Astrocyte of the cerebellum (primary cell): ENCODE data around the gene PCDHGA11.
"Not testable (repeated sequence)": the region's sequence is repeated elsewhere in the genome, so short reads cannot be mapped to it uniquely, and the experiment has no call there.

ENCODE experiments used
- DNase-seq: peaks from one replicate; pipeline ENCODE4 v3.0.0-alpha.2; 2011; ENCODE audit warnings: low read depth
- H3K4me3 ChIP-seq: 2 replicates; pipeline ENCODE4 v1.5.1; 2011; ENCODE audit warnings: mild to moderate bottlenecking, low read depth, low read length, moderate library complexity
- CTCF ChIP-seq: IDR thresholded peaks from 2 replicates; pipeline ENCODE4 v1.5.1; 2012; ENCODE audit warnings: low read length, low read depth, moderate library complexity, mild to moderate bottlenecking; ENCODE audit errors: missing control alignments
- in situ Hi-C: cut with HindIII; loops from 2 replicates; pipeline ENCODE4 v1.10.0; 2017; ENCODE audit warnings: low sequenced_read_pairs

Gene PCDHGA11

GRCh38 chr5:141383345-141383744 is 37.5 kb upstream of the PCDHGA11 start:
- in situ Hi-C loops = no loop called here
- H3K4me3 ChIP-seq = peak overlapping the region; percentile 43
- no peak for DNase-seq
- no peak for TF ChIP-seq CTCF

- no peak overlapping the region for H3K4me3 ChIP-seq
- DNase-seq = no peak
- in situ Hi-C loops = loop anchor here (5.0 kb wide), 1 partner anchor 47 kb away; the partner anchor contains the start of gene PCDHGA2
- no peak for TF ChIP-seq CTCF
Measured at GRCh38 chr5:141384471-141385267, 36.2 kb upstream of the PCDHGA11 start.

DNA sequence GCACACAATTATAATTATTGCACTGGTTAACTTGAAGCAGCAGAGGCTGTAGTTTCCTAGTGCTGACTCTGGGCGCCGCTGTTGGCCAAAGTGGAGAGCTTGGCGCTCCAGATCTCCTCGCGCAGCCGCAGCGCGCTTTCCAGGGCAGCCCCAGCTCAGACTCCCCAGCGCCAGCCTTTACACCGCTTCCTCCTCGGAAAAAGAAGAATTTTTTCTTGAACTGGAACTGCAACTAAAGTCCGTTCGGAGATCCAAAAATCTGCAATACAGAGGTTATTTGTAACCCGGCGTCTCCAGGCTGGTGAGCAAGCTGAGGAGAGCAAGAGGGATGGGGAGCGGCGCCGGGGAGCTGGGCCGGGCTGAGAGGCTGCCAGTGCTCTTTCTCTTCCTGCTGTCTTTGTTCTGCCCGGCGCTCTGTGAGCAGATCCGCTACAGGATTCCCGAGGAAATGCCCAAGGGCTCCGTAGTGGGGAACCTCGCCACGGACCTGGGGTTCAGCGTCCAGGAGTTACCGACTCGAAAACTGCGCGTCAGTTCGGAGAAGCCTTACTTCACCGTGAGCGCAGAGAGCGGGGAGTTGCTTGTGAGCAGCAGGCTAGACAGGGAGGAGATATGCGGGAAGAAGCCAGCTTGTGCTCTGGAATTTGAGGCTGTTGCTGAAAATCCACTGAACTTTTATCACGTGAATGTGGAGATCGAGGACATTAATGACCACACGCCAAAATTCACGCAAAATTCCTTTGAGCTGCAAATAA is 33.1 kb upstream of the PCDHGA11 start, which contains the start of gene PCDHGB4:
Gene PCDHGB4, plus strand, starts transcription at position 142 of the 755 bp plus-strand sequence. Its CDS starts 187 bp downstream, at position 329.
- in situ Hi-C loops = loop anchor here (5.0 kb wide), 1 partner anchor 50 kb away; the partner anchor contains the start of gene PCDHGA2
- DNase-seq = not testable (repeated sequence)
- peak within 1 kb of the TSS; percentile 24 for H3K4me3 ChIP-seq
- peak; percentile 49 for TF ChIP-seq CTCF

- DNase-seq = no peak
- in situ Hi-C loops = loop anchor here (5.0 kb wide), 1 partner anchor 51 kb away; the partner anchor contains the start of gene PCDHGA2
- H3K4me3 ChIP-seq = no peak overlapping the region
Measured at GRCh38 chr5:141388661-141389060, 32.2 kb upstream of the PCDHGA11 start.

GRCh38 chr5:141389153-141390042 is 31.5 kb upstream of the PCDHGA11 start:
- H3K4me3 ChIP-seq = no peak overlapping the region
- in situ Hi-C loops = loop anchor here (5.0 kb wide), 1 partner anchor 52 kb away; the partner anchor contains the start of gene PCDHGA2
- TF ChIP-seq CTCF = no peak
- DNase-seq = no peak

More at GRCh38 chr5:141388661-141389060, 32.2 kb upstream of the PCDHGA11 start:
- TF ChIP-seq CTCF = no peak
